Vagina (tissue), 2 donors: ENCODE data around the gene KDM4B.

Experiments
- CTCF ChIP-seq, 3 experiments: fragments of 450-650 bp in 2 of 3; fragments of 200-600 bp in 1 of 3; sonication (generic) in 1 of 3; IDR thresholded peaks; one replicate each; pipeline ENCODE4 v1.5.1; 2017 to 2019; ENCODE audit warnings: antibody characterized with exemption in 3 of 3, mild to moderate bottlenecking in 2 of 3, moderate library complexity in 2 of 3
- POLR2A ChIP-seq, 2 donors: fragments of 450-650 bp; IDR thresholded peaks; one replicate each; pipeline ENCODE4 v1.6.1; 2017; ENCODE audit warnings: antibody characterized with exemption in 2 of 2, mild to moderate bottlenecking in 2 of 2, moderate library complexity in 2 of 2

GRCh38 chr19:5022066-5022860 lies 53.4 kb downstream of the KDM4B start:
- TF ChIP-seq CTCF (IDR thresholded peaks at IDR 0.05) (no peak), POLR2A (IDR thresholded peaks at IDR 0.05) (no peak)
